Gastrocnemius medialis (tissue), 4 donors: Measurements from ENCODE around the gene DPPA3. TPM values are rescaled to one million over a fixed set of nuclear protein-coding genes. Genes with fewer than 3 reads are reported as not detected.
"Not testable (repeated sequence)": the region's sequence is repeated elsewhere in the genome, so short reads cannot be mapped to it uniquely, and the experiment has no call there.

ENCODE experiments used
- ATAC-seq, 2 donors: fragments of 150-250 bp; one replicate each; pipeline ENCODE4 v1.9.1; 2016
- DNase-seq, 2 donors: peaks; one replicate each; pipeline ENCODE4 v3.0.0-alpha.2; 2019
- H3K27ac ChIP-seq, 4 donors: fragments of 200-600 bp; sonication (generic); 1 replicate in 1 of 4; 2 replicates in 3 of 4; pipeline ENCODE4 v1.5.1; 2016 to 2018; ENCODE audit warnings: mild to moderate bottlenecking in 2 of 4, moderate library complexity in 1 of 4
- H3K27me3 ChIP-seq, 3 donors: fragments of 200-600 bp; sonication (generic) in 2 of 3; 1 replicate in 1 of 3; 2 replicates in 2 of 3; pipeline versions ENCODE4 v1.5.1 to v1.6.0; 2016 to 2019; ENCODE audit warnings: mild to moderate bottlenecking in 1 of 3, moderate library complexity in 1 of 3
- H3K36me3 ChIP-seq, 2 donors: fragments of 200-600 bp; sonication (generic) in 1 of 2; one replicate each; pipeline ENCODE4 v1.5.1; 2017 to 2018
- H3K4me1 ChIP-seq, 2 donors: fragments of 200-600 bp; sonication (generic) in 1 of 2; one replicate each; pipeline ENCODE4 v1.5.1; 2016 to 2017; ENCODE audit warnings: mild to moderate bottlenecking in 2 of 2
- H3K4me3 ChIP-seq, 4 donors: fragments of 200-600 bp; sonication (generic) in 3 of 4; 1 replicate in 1 of 4; 2 replicates in 3 of 4; pipeline ENCODE4 v1.5.1; 2016 to 2019; ENCODE audit warnings: mild to moderate bottlenecking in 2 of 4
- H3K9me3 ChIP-seq, 3 donors: fragments of 200-600 bp; sonication (generic) in 2 of 3; 1 replicate in 1 of 3; 2 replicates in 2 of 3; pipeline ENCODE4 v1.5.1; 2016 to 2019
- POLR2A ChIP-seq, 2 donors: fragments of 450-650 bp; IDR thresholded peaks; one replicate each; pipeline ENCODE4 v1.6.1; 2017; ENCODE audit warnings: antibody characterized with exemption in 2 of 2, mild to moderate bottlenecking in 2 of 2, moderate library complexity in 2 of 2
- in situ Hi-C, 4 donors: fragments of 200-750 bp; cut with MboI; loops; one replicate each; pipeline versions ENCODE4 v1.15.0 to v1.8.0; 2017; ENCODE audit warnings: low sequenced_read_pairs in 4 of 4
- intact Hi-C: fragments of 100-400 bp; cut with DNase I; formaldehyde crosslinking; loops from one replicate; pipeline ENCODE4 v1.15.1; 2023; ENCODE audit warnings: low total_unique reads
- total RNA-seq, 4 donors: library from RNA; depleted of rRNA; stranded (reverse); fragments of >200 nt; gene quantifications; one replicate each; pipeline versions ENCODE4 v1.1.0 to v1.2.3, GENCODE V29; 2016
- TF ChIP-seq, protein P1 (sequence below), 5 experiments: fragments of 450-650 bp in 3 of 5; fragments of 200-600 bp in 2 of 5; sonication (generic) in 2 of 5; IDR thresholded peaks in 4 of 5; conservative IDR thresholded peaks in 1 of 5; 1 replicate in 4 of 5; 2 replicates in 1 of 5; pipeline ENCODE4 v1.5.1; 2016 to 2019; ENCODE audit warnings: antibody characterized with exemption in 5 of 5, mild to moderate bottlenecking in 3 of 5, moderate library complexity in 3 of 5

Gene DPPA3
- not detected for total RNA-seq

DNA sequence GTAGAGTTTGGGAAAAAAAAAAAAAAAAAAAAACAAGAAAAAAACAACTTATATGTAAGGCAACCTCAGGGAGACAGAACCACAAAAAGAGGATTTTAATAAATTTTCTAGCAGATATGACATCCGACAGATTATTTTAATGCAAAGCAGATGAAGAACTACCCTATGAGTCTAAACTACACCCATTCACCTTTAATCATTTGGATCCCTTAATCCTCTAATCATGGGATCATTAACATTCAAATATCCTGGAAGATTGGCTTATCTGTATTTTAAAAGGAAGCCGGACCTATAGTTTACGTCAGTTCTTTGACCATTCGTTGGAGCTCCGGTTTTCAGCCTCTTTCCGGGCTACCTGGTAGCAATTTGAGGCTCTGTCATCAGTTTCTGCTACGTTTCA is at the start of gene DPPA3:
Gene DPPA3 (plus strand): TSS at position 301 of the 400 bp plus-strand sequence. CDS start 138 bp downstream, outside the sequence.
- intact Hi-C loops (no loop called here), in situ Hi-C loops (no loop called here)
- TF ChIP-seq, protein P1, sequence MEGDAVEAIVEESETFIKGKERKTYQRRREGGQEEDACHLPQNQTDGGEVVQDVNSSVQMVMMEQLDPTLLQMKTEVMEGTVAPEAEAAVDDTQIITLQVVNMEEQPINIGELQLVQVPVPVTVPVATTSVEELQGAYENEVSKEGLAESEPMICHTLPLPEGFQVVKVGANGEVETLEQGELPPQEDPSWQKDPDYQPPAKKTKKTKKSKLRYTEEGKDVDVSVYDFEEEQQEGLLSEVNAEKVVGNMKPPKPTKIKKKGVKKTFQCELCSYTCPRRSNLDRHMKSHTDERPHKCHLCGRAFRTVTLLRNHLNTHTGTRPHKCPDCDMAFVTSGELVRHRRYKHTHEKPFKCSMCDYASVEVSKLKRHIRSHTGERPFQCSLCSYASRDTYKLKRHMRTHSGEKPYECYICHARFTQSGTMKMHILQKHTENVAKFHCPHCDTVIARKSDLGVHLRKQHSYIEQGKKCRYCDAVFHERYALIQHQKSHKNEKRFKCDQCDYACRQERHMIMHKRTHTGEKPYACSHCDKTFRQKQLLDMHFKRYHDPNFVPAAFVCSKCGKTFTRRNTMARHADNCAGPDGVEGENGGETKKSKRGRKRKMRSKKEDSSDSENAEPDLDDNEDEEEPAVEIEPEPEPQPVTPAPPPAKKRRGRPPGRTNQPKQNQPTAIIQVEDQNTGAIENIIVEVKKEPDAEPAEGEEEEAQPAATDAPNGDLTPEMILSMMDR (IDR thresholded peaks at IDR 0.05 in 4 of 5, conservative IDR thresholded peaks at IDR 0.05 in 1 of 5): no peak
- no peak for TF ChIP-seq POLR2A (IDR thresholded peaks at IDR 0.05)
- Histone ChIP-seq H3K9me3 (no peaks in the 10 kb centered on the region), H3K4me3 (no peak within 1 kb of the TSS), H3K27ac (no peak within 1 kb of the TSS), H3K27me3 (no peaks in the 10 kb centered on the region), H3K4me1 (no peaks in the 10 kb centered on the region), H3K36me3 (no peaks in the 10 kb centered on the region)
- no peak for ATAC-seq
- DNase-seq: no peak

DNA sequence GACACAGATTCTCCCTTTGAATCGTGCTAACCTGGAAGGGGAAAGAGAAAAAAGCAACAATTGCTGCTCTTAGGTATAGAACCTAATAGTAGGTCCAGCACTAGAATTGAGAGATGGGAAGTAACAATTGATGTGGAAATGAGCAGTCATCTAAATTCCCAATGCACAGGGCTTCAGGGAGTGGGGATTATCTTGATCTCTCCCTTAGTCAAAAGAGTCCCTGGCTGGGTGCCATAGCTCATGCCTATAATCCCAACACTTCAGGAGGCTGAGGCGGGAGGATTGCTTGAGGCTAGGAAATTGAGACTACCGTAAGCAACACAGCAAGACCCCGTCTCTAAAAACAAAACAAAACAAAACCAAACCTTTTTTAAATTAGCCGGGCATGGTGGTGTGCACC is 49.5 kb upstream of the DPPA3 start:
- no peak for TF ChIP-seq POLR2A (IDR thresholded peaks at IDR 0.05)
- TF ChIP-seq, protein P1 (IDR thresholded peaks at IDR 0.05 in 4 of 5, conservative IDR thresholded peaks at IDR 0.05 in 1 of 5): no peak
- in situ Hi-C loops: no loop called here
- H3K4me1 ChIP-seq: no peaks in the 10 kb centered on the region
- intact Hi-C loops: no loop called here
- no peak for DNase-seq
- no peak for ATAC-seq
- H3K27me3 ChIP-seq: no peaks in the 10 kb centered on the region
- no peak overlapping the region for H3K27ac ChIP-seq
- H3K4me3 ChIP-seq: no peak overlapping the region
- no peaks in the 10 kb centered on the region for H3K36me3 ChIP-seq
- H3K9me3 ChIP-seq: no peaks in the 10 kb centered on the region

DNA sequence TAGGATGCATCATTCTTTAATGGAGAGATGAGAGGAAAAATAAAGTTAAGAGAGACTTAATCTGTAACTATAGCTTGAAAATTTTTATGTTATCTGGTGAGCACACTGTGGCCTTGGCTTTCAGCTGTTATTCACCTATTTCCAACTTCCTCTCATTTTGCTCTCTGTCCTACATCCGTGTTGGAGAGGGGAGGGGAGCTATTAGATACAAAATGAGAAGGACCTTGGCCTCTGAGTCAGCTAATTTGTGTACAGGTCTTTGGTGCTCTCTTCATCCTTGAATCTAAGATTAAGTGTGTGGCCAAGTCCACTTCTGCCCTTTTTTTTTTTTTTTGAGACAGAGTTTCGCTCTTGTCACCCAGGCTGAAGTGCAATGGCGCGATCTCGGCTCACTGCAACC is 44.6 kb upstream of the DPPA3 start:
- in situ Hi-C loops: no loop called here
- Histone ChIP-seq H3K27me3 (no peaks in the 10 kb centered on the region), H3K36me3 (no peaks in the 10 kb centered on the region), H3K9me3 (no peaks in the 10 kb centered on the region), H3K4me3 (no peak overlapping the region), H3K27ac (no peak overlapping the region), H3K4me1 (no peaks in the 10 kb centered on the region)
- no peak for DNase-seq
- intact Hi-C loops: no loop called here
- no peak for ATAC-seq
- TF ChIP-seq, protein P1 (IDR thresholded peaks at IDR 0.05 in 4 of 5, conservative IDR thresholded peaks at IDR 0.05 in 1 of 5): no peak
- TF ChIP-seq POLR2A (IDR thresholded peaks at IDR 0.05): no peak

GRCh38 chr12:7667125-7667524 is 44.1 kb upstream of the DPPA3 start:
- no peak for ATAC-seq

GRCh38 chr12:7668171-7668570 is 43.1 kb upstream of the DPPA3 start:
- H3K27me3 ChIP-seq: no peaks in the 10 kb centered on the region
- in situ Hi-C loops (no loop called here), intact Hi-C loops (no loop called here)
- no peak overlapping the region for H3K27ac ChIP-seq
- no peaks in the 10 kb centered on the region for H3K4me1 ChIP-seq
- H3K9me3 ChIP-seq: no peaks in the 10 kb centered on the region
- no peak overlapping the region for H3K4me3 ChIP-seq
- ATAC-seq (no peak), DNase-seq (no peak)
- no peaks in the 10 kb centered on the region for H3K36me3 ChIP-seq
- no peak for TF ChIP-seq POLR2A (IDR thresholded peaks at IDR 0.05)
- TF ChIP-seq, protein P1 (IDR thresholded peaks at IDR 0.05 in 4 of 5, conservative IDR thresholded peaks at IDR 0.05 in 1 of 5): no peak

More at GRCh38 chr12:7667125-7667524, 44.1 kb upstream of the DPPA3 start:
- TF ChIP-seq POLR2A (IDR thresholded peaks at IDR 0.05): no peak
- Histone ChIP-seq H3K36me3 (no peaks in the 10 kb centered on the region), H3K4me1 (no peaks in the 10 kb centered on the region), H3K4me3 (no peak overlapping the region), H3K27ac (no peak overlapping the region), H3K9me3 (no peaks in the 10 kb centered on the region), H3K27me3 (no peaks in the 10 kb centered on the region)
- intact Hi-C loops: no loop called here
- no peak for DNase-seq
- in situ Hi-C loops: no loop called here

- H3K27ac ChIP-seq, H3K9me3 ChIP-seq, H3K36me3 ChIP-seq, H3K4me3 ChIP-seq, H3K4me1 ChIP-seq, DNase-seq, ATAC-seq, intact Hi-C loops, H3K27me3 ChIP-seq: not testable (repeated sequence)
- in situ Hi-C loops: loop anchor here in 2 of 4 donors (10.0 kb wide), 1 partner anchor 129 kb away; no protein-coding TSS in a partner anchor
These were observed 35.8 kb upstream of the DPPA3 start for GRCh38 chr12:7675455-7675854.

GRCh38 chr12:7677432-7677888 is 33.8 kb upstream of the DPPA3 start:
- in situ Hi-C loops: loop anchor here in 2 of 4 donors (10.0 kb wide), 1 partner anchor 127 kb away; no protein-coding TSS in a partner anchor
- ATAC-seq, H3K36me3 ChIP-seq, H3K4me1 ChIP-seq, H3K27ac ChIP-seq, H3K27me3 ChIP-seq, H3K9me3 ChIP-seq, DNase-seq, intact Hi-C loops, H3K4me3 ChIP-seq: not testable (repeated sequence)
